ENCODE results near the gene ATP8B4.
A peak's percentile ranks its signal among the peaks of the same experiment; 100 is the strongest.

Gene ATP8B4

GRCh38 chr15:49844390-49844789 is 274.6 kb downstream of the ATP8B4 start:
- no peak for TF ChIP-seq JUND (IDR thresholded peaks at IDR 0.05; ENCODE audit: low read depth)
- in situ Hi-C loops (cut with HindIII; ENCODE audit: low pct_unique_long_range_greater_than_20kb, low sequenced_read_pairs), result no loop called here
- no peak for DNase-seq (ENCODE audit: low read depth in 1 of 2, low spot score in 1 of 2)

GRCh38 chr15:49843725-49844124 is 275.3 kb downstream of the ATP8B4 start:
- in situ Hi-C loops (cut with HindIII; ENCODE audit: low pct_unique_long_range_greater_than_20kb, low sequenced_read_pairs), result no loop called here
- DNase-seq (ENCODE audit: low read depth in 1 of 2, low spot score in 1 of 2), result no peak
- TF ChIP-seq JUND (IDR thresholded peaks at IDR 0.05; ENCODE audit: low read depth), result no peak

- no peak for TF ChIP-seq JUND (IDR thresholded peaks at IDR 0.05; ENCODE audit: low read depth)
Measured at GRCh38 chr15:49842031-49842730, 276.9 kb downstream of the ATP8B4 start.

GRCh38 chr15:49832511-49832910 is 286.5 kb downstream of the ATP8B4 start:
- in situ Hi-C loops (cut with HindIII; ENCODE audit: low pct_unique_long_range_greater_than_20kb, low sequenced_read_pairs), result no loop called here
- DNase-seq (ENCODE audit: low read depth in 1 of 2, low spot score in 1 of 2), result peak; percentile 10 to 44
- no peak for TF ChIP-seq JUND (IDR thresholded peaks at IDR 0.05; ENCODE audit: low read depth)

More at GRCh38 chr15:49842031-49842730, 276.9 kb downstream of the ATP8B4 start:
- no peak for DNase-seq (ENCODE audit: low read depth in 1 of 2, low spot score in 1 of 2)
- in situ Hi-C loops (cut with HindIII; ENCODE audit: low pct_unique_long_range_greater_than_20kb, low sequenced_read_pairs), result no loop called here

- DNase-seq (ENCODE audit: low read depth in 1 of 2, low spot score in 1 of 2), result no peak
- TF ChIP-seq JUND (IDR thresholded peaks at IDR 0.05; ENCODE audit: low read depth), result no peak
- in situ Hi-C loops (cut with HindIII; ENCODE audit: low pct_unique_long_range_greater_than_20kb, low sequenced_read_pairs), result no loop called here
Measured at GRCh38 chr15:49831206-49831965, 287.6 kb downstream of the ATP8B4 start.

- in situ Hi-C loops (cut with HindIII; ENCODE audit: low pct_unique_long_range_greater_than_20kb, low sequenced_read_pairs), result no loop called here
- no peak for DNase-seq (ENCODE audit: low read depth in 1 of 2, low spot score in 1 of 2)
- no peak for TF ChIP-seq JUND (IDR thresholded peaks at IDR 0.05; ENCODE audit: low read depth)
Measured at GRCh38 chr15:49830391-49830790, 288.6 kb downstream of the ATP8B4 start.

GRCh38 chr15:49827311-49827710 is 291.7 kb downstream of the ATP8B4 start:
- in situ Hi-C loops (cut with HindIII; ENCODE audit: low pct_unique_long_range_greater_than_20kb, low sequenced_read_pairs), result no loop called here
- DNase-seq (ENCODE audit: low read depth in 1 of 2, low spot score in 1 of 2), result no peak

GRCh38 chr15:49826640-49827234 is 292.3 kb downstream of the ATP8B4 start:
- no peak for TF ChIP-seq JUND (IDR thresholded peaks at IDR 0.05; ENCODE audit: low read depth)
- in situ Hi-C loops (cut with HindIII; ENCODE audit: low pct_unique_long_range_greater_than_20kb, low sequenced_read_pairs), result no loop called here
- DNase-seq (ENCODE audit: low read depth in 1 of 2, low spot score in 1 of 2), result no peak

More at GRCh38 chr15:49827311-49827710, 291.7 kb downstream of the ATP8B4 start:
- TF ChIP-seq JUND (IDR thresholded peaks at IDR 0.05; ENCODE audit: low read depth), result no peak

GRCh38 chr15:49824775-49825099 is 294.3 kb downstream of the ATP8B4 start:
- DNase-seq (ENCODE audit: low read depth in 1 of 2, low spot score in 1 of 2), result no peak
- TF ChIP-seq JUND (IDR thresholded peaks at IDR 0.05; ENCODE audit: low read depth), result no peak
- in situ Hi-C loops (cut with HindIII; ENCODE audit: low pct_unique_long_range_greater_than_20kb, low sequenced_read_pairs), result no loop called here

- in situ Hi-C loops (cut with HindIII; ENCODE audit: low pct_unique_long_range_greater_than_20kb, low sequenced_read_pairs), result no loop called here
- DNase-seq (ENCODE audit: low read depth in 1 of 2, low spot score in 1 of 2), result no peak
- no peak for TF ChIP-seq JUND (IDR thresholded peaks at IDR 0.05; ENCODE audit: low read depth)
Measured at GRCh38 chr15:49823987-49824774, 294.9 kb downstream of the ATP8B4 start.

- DNase-seq (ENCODE audit: low read depth in 1 of 2, low spot score in 1 of 2), result no peak
- no peak for TF ChIP-seq JUND (IDR thresholded peaks at IDR 0.05; ENCODE audit: low read depth)
- in situ Hi-C loops (cut with HindIII; ENCODE audit: low pct_unique_long_range_greater_than_20kb, low sequenced_read_pairs), result no loop called here
Measured at GRCh38 chr15:49817100-49817499, 301.9 kb downstream of the ATP8B4 start.

GRCh38 chr15:49815950-49816349 is 303.1 kb downstream of the ATP8B4 start:
- no peak for DNase-seq (ENCODE audit: low read depth in 1 of 2, low spot score in 1 of 2)
- in situ Hi-C loops (cut with HindIII; ENCODE audit: low pct_unique_long_range_greater_than_20kb, low sequenced_read_pairs), result no loop called here
- TF ChIP-seq JUND (IDR thresholded peaks at IDR 0.05; ENCODE audit: low read depth), result no peak

Measured in T47D (cell line).